ENCODE data around the gene WASL. TPM values are rescaled to one million over a fixed set of nuclear protein-coding genes. Genes with fewer than 3 reads are reported as not detected.

Gene WASL
- total and polyA plus RNA-seq, 10 of the 15 experiments (the other 5 are each of a cell fraction or from before 2014, with no cell fraction given): 2.0 to 6.4 (median 3.5) TPM

DNA sequence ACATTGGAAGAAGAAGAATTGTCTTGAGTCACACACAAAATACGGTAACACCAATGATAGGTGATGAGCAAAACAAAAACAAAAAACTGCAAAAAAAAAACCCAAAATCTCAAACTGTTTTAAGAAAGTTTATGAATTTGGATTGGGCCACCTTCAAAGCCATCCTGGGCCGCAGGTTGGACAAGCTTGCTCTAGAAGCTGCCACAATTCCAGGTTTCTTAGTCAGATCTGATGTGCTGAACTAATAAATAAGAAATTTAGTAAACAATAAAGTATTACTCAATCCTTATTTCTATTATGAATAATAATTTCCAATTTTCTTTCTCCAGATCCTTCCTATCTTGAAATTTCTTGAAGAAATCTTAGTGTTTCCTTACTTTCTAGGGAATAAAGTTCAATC lies 10.0 kb downstream of the WASL start (continued):
- TF ChIP-seq GABPA (IDR thresholded peaks at IDR 0.05; ENCODE audit: low read depth) (no peak), SIX5 (IDR thresholded peaks at IDR 0.05; ENCODE audit: low read depth, low read length, severe bottlenecking) (no peak), ESRRA (IDR thresholded peaks at IDR 0.05; ENCODE audit: low read length) (no peak), EGR1 (IDR thresholded peaks at IDR 0.05; ENCODE audit: borderline replicate concordance in 1 of 2, low read depth in 2 of 2, low read length in 2 of 2) (no peak), PKNOX1 (IDR thresholded peaks at IDR 0.05) (no peak), NFYA (IDR thresholded peaks at IDR 0.05; ENCODE audit: borderline replicate concordance, low read depth, low read length) (no peak)
- TF ChIP-seq, protein P1, sequence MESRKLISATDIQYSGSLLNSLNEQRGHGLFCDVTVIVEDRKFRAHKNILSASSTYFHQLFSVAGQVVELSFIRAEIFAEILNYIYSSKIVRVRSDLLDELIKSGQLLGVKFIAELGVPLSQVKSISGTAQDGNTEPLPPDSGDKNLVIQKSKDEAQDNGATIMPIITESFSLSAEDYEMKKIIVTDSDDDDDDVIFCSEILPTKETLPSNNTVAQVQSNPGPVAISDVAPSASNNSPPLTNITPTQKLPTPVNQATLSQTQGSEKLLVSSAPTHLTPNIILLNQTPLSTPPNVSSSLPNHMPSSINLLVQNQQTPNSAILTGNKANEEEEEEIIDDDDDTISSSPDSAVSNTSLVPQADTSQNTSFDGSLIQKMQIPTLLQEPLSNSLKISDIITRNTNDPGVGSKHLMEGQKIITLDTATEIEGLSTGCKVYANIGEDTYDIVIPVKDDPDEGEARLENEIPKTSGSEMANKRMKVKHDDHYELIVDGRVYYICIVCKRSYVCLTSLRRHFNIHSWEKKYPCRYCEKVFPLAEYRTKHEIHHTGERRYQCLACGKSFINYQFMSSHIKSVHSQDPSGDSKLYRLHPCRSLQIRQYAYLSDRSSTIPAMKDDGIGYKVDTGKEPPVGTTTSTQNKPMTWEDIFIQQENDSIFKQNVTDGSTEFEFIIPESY (IDR thresholded peaks at IDR 0.05): no peak
- TF ChIP-seq, protein P2, sequence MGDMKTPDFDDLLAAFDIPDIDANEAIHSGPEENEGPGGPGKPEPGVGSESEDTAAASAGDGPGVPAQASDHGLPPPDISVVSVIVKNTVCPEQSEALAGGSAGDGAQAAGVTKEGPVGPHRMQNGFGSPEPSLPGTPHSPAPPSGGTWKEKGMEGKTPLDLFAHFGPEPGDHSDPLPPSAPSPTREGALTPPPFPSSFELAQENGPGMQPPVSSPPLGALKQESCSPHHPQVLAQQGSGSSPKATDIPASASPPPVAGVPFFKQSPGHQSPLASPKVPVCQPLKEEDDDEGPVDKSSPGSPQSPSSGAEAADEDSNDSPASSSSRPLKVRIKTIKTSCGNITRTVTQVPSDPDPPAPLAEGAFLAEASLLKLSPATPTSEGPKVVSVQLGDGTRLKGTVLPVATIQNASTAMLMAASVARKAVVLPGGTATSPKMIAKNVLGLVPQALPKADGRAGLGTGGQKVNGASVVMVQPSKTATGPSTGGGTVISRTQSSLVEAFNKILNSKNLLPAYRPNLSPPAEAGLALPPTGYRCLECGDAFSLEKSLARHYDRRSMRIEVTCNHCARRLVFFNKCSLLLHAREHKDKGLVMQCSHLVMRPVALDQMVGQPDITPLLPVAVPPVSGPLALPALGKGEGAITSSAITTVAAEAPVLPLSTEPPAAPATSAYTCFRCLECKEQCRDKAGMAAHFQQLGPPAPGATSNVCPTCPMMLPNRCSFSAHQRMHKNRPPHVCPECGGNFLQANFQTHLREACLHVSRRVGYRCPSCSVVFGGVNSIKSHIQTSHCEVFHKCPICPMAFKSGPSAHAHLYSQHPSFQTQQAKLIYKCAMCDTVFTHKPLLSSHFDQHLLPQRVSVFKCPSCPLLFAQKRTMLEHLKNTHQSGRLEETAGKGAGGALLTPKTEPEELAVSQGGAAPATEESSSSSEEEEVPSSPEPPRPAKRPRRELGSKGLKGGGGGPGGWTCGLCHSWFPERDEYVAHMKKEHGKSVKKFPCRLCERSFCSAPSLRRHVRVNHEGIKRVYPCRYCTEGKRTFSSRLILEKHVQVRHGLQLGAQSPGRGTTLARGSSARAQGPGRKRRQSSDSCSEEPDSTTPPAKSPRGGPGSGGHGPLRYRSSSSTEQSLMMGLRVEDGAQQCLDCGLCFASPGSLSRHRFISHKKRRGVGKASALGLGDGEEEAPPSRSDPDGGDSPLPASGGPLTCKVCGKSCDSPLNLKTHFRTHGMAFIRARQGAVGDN (IDR thresholded peaks at IDR 0.05): no peak
